ENCODE results near the gene PDCD1LG2. TPM values are rescaled to one million over a fixed set of nuclear protein-coding genes. Genes with fewer than 3 reads are reported as not detected.

The PDCD1LG2 gene
- total RNA-seq, 2 donors from 2014 or later = 0.31 to 1.1 TPM

DNA sequence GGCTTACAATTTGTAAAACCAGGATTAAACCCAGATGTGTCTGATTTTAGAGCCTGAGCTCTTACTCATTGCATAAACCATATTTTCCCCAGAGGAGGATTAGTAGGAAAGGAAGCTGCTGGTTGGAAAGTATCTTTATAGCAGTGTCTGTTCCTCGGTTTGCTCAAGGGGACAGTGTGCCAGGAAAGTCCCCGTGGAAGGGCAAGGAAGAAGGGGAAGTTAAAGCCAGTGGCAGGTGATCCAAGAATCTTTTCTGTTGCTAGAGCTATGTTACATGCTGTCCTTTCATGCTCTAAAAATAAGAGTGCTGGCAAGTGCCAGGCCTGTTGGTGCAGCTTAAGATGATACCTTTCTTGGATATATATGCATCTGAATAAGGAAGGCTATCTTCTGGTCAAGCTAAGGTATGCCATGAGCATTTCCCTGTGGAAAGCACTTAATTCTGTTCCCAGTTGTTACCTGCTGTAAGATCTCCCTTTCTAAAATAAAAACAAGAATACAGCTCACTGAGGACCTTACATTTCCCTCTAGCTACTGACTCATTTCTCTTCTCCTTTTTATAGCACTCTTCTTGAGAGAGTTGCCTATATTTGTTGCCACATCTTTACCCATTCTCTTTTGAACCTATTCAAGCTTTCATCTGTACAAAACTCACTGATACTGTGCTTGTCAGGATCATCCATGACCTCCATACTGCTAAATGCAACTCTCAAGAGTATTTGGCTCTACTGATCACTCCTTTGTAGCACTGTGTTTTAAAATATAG is 8.0 kb downstream of the PDCD1LG2 start:
- DNase-seq (no peak), ATAC-seq (no peak)
- intact Hi-C loops (cut with DNase I, micrococcal nuclease) = no loop called here

DNA sequence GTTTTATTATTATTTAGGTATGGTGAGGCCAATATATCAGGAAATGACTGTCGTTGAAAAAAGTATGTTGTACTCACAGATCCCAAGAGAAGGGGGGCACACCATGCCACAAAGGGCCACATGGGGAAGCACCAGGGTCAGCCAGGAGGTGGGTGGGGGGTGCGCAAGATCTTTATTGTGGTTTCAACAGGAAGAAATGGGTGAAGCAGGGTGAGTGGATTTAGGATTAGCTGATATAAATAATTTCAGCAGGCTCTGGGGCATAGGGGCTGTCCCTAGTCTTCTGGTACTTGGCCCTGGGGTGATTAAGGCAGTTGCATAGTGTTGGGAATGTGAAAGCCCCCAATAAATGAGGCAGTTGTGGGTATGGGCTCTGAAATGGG is 8.6 kb downstream of the PDCD1LG2 start:
- ATAC-seq = no peak

DNA sequence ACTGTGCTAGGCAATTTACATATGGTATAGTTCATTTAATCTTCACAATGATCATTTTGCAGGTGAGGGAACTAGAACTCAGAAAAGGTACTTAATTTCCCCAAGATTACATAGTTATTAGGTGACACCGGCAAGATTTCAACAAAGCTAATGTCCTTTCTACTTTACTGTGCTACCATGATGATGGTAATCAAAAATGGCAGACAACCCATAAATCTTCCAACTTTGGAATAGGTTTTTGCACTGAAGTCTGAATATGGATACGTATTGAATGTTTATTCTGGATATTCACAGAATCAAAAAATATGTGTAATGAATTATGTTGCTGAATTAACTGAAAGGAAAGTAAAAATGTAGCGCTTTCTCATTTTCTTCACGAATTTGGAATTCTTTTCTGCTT is 13.8 kb downstream of the PDCD1LG2 start:
- intact Hi-C loops (cut with DNase I, micrococcal nuclease) = no loop called here
- ATAC-seq (no peak), DNase-seq (no peak)

More for the DNA sequence above, 8.6 kb downstream of the PDCD1LG2 start:
- intact Hi-C loops (cut with DNase I, micrococcal nuclease) = no loop called here
- no peak for DNase-seq

DNA sequence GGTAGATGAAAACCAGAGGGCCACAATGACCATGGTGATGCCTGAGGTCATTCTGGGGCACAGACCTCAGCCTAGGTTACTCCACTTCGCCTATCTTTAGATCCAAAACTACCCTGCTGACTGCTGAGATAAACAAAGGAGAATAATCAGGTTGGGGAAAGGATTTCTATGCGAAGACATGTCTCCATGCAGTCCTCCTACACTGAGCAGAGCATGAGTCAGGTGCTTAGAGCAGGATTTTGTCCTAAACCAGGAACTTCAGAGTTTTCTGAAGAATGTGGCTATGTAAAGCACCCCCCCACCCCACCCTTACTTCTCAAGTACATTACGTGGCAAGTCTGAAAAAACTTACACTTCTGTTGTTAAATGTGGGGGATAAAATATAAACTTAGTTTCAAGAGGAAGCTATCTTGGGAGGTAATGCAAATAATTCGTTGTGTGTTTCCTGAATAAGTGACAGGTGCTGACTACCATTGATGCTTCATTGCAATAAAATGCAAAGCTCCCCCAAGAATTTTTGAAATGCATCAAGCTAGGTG is 19.4 kb downstream of the PDCD1LG2 start:
- intact Hi-C loops (cut with DNase I, micrococcal nuclease) = no loop called here
- ATAC-seq (no peak), DNase-seq (no peak)

DNA sequence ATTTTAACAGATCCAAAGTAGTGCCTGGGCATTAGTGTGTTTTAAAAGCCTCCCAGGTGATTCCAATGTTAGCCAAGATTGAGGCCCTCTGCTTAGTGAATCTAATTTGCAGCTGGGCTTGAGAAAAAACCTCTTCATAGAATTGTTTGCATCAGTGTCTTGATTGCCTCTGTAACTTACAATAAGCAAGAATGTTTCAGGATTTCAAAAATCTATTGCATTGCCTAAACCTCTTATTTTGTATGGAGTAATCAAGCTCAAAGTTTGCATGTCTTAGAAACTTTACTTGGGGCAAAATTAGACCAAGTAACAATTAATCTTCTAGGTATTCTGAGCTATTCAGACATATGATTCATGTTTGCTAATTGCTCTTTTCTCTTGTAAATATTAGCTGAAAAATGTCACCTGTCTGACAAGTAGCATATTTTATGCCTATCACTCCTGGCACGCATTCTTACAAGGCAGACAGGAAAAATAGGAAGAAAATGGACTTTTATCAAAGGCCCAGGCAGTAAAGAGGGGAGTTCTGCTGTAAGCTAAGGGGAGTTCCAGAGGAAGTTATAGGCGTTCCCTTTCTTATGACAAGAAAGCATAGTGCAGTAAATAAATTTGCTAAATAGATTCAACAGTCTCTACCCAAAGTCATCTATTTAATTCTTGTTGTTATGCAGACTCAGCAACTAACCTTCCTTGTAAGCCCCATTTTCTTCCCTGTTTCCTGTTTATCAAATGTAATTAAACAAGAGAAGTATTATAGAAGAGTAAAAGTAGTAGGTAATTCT is 21.0 kb downstream of the PDCD1LG2 start:
- ATAC-seq = no peak
- intact Hi-C loops (cut with DNase I, micrococcal nuclease) = no loop called here
- no peak for DNase-seq

DNA sequence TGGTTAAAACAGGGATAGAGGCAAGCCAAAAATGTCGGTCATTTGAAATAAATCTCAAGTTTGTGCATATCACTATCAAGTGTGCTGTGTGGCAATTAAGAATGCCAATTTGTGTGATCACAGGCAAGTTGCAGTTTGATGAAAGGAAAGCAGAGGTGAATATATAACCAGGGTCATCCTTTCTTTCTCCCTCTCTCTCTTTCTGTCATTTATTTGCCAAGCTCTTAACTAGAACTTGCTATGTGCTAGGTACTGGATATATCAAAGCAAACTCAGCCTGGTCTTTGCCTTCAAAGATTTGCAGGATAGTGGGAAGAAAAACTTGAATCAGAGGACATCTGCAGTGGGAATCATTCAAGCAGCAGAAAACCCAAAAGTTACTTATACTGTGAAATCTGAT is 22.0 kb downstream of the PDCD1LG2 start:
- ATAC-seq = no peak
- no peak for DNase-seq
- intact Hi-C loops (cut with DNase I, micrococcal nuclease) = no loop called here

DNA sequence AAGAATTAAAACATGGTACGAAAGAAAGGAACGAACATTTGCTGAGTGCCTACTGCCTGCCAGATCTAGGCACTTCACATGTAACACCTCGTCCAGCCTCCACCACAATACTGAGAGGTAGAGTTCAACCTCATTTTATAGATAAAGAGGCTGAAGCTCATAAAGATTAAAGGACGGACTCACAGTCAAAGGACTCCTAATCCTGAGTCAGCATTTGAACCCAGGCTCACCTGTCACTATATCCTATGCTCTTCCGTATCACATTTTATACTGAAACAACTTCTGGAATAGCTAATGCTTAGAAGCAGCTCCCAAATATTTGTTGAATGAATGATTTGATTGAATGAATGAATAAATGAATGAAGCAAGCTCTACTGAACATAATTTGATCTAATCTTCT is 22.5 kb downstream of the PDCD1LG2 start:
- intact Hi-C loops (cut with DNase I, micrococcal nuclease) = no loop called here
- no peak for ATAC-seq

DNA sequence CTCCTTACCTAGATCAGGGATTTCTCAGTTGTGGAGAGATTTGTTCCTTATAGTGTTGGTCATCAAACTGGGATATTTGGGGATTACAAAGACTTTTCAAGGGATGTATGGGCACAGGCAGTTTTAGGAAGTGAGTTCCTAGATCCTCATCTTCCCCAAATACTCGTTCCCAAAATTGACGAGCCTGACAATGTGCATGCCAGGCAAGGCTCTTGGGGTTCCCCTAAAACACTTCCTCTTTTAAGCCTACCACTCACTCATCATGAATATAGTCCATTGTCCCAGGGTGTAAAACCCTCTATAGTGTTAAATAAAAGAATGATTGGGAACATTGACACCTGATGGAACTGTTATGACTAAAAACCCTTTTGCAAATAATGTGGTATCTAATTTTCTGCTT is 26.4 kb downstream of the PDCD1LG2 start:
- ATAC-seq = no peak
- intact Hi-C loops (cut with DNase I, micrococcal nuclease) = no loop called here
- no peak for DNase-seq

More for the DNA sequence above, 22.5 kb downstream of the PDCD1LG2 start:
- no peak for DNase-seq

DNA sequence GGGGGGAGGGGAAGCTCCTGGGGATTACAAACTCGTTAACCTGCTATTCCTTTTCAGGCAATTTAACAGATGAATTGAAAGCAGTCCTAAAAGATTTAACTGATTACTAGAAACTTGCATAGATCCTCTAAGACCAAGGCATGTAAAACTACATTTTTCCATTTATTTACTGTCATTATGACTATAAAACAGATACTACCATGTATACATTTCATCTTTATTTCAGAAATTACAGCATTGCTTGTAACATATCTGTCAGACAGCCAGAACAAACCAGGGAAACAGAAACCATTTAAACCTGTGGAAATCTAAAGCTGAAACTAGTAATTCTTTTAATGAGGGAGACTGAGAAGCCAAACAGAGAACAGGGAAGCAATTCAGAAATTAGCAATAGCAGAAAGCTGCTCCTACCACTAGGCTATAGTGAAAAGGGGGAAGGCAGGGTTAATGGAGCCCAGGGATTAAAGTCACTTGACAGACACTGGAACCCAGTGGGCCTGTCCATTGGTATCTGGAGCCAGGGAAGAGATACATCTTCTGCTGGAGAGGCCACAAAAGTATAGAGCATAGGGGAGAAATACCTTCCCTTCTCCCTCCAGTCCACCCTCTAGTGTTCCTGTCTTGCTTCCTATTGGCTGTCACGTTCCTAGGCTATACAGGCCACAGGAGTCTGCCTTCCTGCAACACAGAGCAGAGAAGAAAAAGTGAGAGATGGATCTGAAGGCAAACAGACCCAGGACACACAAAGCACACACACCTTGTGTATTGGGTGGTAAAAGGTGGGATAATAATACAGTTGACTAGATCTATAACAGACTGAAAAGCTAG is 33.8 kb downstream of the PDCD1LG2 start:
- DNase-seq (no peak), ATAC-seq (no peak)
- intact Hi-C loops (cut with DNase I, micrococcal nuclease) = no loop called here

DNA sequence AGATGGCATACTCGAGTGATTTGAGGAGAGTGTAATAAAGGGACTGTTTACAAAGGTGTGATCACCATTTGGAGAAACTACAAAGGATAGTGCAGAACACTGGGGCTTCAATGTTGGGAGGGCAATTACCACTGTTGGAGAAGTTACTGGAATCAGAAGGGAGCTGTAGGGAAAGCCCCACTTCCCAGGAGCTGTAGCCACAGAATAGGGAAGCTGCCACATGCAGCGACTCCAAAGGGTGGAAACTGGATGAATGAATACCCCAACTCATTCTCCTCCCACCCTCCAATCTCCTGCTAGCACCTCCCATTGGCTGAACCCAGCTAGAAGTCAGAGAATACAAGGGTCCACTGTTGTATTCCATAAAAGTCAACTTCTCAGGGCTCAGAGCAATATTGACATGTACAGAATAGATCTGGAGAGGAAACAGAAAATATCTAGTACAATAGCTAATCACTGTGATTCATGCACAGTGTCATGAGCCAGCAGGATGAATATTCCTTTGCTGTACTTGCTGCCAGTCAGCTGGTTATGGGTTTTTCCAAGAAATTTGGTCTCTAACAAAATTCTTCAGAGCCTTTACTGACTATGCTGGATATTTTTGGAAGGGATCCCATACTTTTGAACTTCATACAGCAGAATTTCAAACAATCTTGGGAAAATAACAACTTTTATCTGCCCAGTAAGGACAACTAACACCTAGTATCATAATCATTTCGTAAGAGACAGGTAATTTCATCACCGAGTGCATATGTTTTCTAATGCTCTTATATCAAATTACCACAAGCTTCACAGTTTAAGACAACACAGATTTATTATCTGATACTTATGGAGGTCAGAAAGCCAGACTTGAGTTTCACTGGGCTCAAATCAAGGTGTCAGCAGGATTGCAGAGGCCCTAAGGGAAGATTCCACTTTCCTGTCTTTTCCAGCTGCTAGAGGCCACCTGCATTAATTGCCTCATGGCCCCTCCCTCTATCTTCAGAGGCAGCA is 39.6 kb downstream of the PDCD1LG2 start:
- peak; percentile 25 for ATAC-seq
- DNase-seq = no peak
- intact Hi-C loops (cut with DNase I, micrococcal nuclease) = loop anchor here in 1 of 2 donors (2.0 kb wide), 1 partner anchor 51 kb away; no protein-coding TSS in a partner anchor

DNA sequence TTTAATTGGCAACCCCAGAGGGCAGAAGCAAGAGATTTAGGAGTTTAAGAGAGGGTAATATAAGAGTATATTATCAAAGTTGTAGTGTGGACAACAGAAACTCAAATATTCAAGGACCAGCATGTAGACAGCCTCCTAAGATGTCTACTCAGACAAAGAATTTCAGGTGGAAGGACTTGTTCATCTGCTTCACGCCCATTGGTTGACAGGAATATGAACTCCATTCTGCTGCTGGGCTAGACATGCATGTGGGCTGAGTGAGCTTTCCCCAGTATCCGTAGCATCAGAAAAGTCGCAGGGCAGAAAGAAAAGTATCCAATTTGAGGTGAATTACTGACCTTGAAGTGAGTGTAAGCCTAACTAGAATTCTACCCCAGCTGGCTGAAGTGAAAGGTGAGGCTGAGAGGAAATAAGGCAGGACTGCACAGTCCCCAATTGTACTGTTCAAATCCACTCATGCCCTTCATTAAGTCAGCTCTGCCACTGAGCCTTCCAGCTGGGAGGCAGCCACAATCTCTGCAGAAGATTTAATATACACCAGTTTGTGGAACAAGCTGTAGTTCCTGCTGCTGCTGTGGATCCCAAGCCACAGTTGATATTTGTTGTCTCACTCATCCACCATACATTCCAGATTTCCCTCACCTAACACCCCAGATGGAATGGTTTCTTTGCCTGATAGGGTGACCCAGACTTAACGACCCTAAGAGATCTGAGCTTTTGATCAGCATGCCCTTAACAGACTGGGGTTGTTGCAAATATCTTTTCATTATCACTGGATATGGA is 41.2 kb downstream of the PDCD1LG2 start:
- intact Hi-C loops (cut with DNase I, micrococcal nuclease) = loop anchor here in 1 of 2 donors (2.0 kb wide), 1 partner anchor 53 kb away; no protein-coding TSS in a partner anchor
- ATAC-seq (no peak), DNase-seq (no peak)

DNA sequence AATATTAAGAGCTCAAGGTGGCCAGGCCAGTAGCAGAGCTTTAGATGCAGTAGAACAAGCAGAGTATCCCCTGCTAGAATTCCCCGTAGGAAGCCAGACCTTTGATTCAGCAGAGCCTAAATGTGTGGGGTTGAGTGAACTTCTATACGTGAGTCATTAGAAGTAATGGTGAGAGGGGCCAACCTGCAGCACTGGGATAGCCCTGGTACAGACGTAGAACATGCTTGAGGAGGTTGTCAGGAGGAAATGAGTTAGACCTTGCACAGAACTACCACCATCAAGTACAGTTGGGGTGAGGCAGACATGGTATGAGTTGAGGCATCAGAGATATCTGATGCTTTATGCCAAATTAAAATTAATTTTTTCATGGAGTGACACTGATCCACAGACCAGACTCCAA is 42.0 kb downstream of the PDCD1LG2 start:
- no peak for ATAC-seq

DNA sequence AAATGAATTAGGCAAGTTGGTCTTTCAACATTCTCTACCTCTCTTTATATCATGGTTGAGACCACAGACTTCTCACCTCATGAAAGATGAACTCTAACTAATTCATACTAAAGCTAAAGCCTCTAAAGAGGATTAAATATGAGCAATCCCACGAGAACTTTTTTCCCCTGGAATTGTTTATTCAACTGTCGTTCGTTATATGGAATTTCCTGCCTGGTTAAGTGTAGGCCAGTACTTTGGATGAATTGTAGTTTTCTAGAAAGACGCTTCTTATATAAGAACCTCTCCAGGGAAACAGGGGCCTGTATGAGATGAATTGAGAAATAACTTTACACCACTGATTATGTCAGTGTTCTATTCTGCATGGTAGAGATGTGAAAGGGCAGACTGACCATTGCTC is 42.9 kb downstream of the PDCD1LG2 start:
- DNase-seq = no peak
- ATAC-seq = no peak
- intact Hi-C loops (cut with DNase I, micrococcal nuclease) = no loop called here

More for the DNA sequence above, 42.0 kb downstream of the PDCD1LG2 start:
- no peak for DNase-seq
- intact Hi-C loops (cut with DNase I, micrococcal nuclease) = no loop called here

DNA sequence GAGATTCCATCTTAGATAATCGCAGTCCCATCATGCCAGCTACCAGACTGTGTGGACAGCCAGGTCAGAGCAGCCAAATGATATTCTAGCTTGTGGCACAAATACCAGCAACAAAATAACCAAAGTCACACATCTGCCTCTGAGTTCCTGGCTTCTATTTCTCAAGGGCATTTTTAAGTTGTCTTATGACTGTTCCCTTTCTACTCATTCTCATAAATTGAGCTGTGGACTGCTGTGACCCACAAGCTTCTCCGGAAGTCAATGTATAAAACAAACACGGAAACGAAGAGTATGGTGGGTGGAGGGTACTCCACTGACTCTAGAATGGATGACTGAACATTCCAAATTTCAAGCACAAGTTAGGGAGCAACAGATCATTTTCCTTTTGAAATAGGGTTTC is 43.9 kb downstream of the PDCD1LG2 start:
- no peak for ATAC-seq

DNA sequence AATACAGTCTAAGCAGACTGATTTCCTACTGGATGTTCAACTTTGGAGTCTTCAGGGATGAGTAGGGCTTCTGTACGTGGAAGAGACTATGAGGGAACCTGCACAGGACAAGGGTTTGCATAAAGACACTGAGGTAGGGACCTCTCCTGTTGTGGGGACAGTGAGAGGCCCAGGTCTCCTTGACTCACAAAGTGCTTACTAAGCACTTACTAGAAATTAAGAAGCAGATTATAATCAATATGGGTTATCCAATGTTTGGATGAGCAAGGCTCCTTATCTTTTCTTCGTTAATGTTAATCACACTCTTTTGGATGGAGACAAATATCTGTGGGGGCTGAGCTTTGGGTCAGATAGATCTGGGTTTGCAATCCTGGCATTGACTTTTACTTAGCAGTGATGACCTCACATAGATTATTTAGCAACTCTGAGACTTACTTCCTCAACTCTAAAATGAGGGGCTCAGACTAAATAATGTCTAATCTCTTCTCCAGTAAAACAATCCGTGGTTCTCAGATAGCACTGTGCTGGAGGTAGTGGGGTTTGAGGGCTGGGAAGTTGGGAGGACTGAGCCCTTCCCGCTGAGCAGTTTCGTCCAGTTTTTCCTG is 45.9 kb downstream of the PDCD1LG2 start:
- ATAC-seq (no peak), DNase-seq (no peak)
- intact Hi-C loops (cut with DNase I, micrococcal nuclease) = no loop called here

More for the DNA sequence above, 43.9 kb downstream of the PDCD1LG2 start:
- no peak for DNase-seq
- intact Hi-C loops (cut with DNase I, micrococcal nuclease) = no loop called here

DNA sequence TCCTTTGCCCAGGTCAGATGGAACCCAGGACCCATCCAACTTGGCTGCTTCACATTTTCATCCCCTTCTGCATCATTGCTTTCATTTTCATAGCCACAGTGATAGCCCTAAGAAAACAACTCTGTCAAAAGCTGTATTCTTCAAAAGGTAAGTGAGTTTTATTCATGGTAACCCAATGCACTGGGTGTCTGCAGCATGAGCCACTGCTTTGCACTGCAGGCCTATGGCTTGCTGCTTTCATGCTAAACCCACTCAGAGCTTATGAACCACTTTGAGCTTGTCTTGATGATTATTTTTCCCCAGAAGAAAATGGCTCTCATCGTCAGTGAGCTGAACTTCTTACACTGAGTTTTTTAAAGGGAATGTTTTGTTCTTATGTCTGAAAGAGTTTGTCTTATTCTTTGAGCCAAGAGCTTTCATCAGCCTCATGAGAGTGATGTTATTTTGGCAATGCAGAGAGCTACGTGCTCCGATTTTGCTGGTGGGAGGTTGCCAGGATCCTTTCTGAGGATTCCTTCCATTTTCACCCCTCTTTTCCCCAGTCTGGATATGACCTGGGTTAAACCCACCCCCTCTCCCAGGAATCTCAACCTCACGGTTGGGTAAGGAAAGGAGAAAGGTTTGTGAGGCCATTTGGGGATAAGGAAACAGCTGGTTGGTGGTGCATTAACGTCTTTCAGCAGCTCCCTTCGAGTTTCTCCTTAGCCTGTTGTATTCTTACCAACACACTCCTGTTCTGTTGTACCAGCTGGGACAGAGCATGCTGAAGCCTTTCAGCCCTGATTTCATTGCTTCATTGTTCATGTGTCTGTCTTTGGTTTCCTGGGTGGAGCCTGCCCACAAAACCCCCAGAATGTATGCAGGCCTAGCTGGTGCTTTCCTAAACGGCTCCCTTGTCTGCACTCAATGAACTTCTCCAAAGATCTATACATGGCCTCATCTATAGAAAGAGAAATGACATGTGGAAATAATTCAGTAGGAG is 47.6 kb downstream of the PDCD1LG2 start:
- intact Hi-C loops (cut with DNase I, micrococcal nuclease) = no loop called here
- DNase-seq = no peak

More for the DNA sequence above, 47.6 kb downstream of the PDCD1LG2 start:
- no peak for ATAC-seq

All from left colon (tissue), 2 donors.